NT2/D1 (cell line): ENCODE measurements around the gene A4GALT.

Experiments
- DNase-seq: peaks from one replicate; pipeline ENCODE4 v3.0.0-alpha.2; 2011; ENCODE audit warnings: low read depth, low spot score
- H3K27me3 ChIP-seq: 2 replicates; pipeline ENCODE4 v1.6.0; 2011; ENCODE audit warnings: mild to moderate bottlenecking; ENCODE audit not compliant: insufficient read length, insufficient read depth
- H3K36me3 ChIP-seq: 2 replicates; pipeline ENCODE4 v1.6.1; 2011; ENCODE audit warnings: mild to moderate bottlenecking, low read length, mixed read lengths; ENCODE audit not compliant: insufficient read depth, insufficient read length
- H3K4me1 ChIP-seq: 2 replicates; pipeline ENCODE4 v1.5.1; 2011; ENCODE audit not compliant: insufficient read depth, insufficient read length
- H3K4me3 ChIP-seq: 2 replicates; pipeline ENCODE4 v1.5.1; 2011; ENCODE audit warnings: low read depth; ENCODE audit not compliant: insufficient read length
- H3K9ac ChIP-seq: 2 replicates; pipeline ENCODE4 v1.6.0; 2011; ENCODE audit warnings: low read depth; ENCODE audit not compliant: insufficient read length
- H3K9me3 ChIP-seq: 2 replicates; pipeline ENCODE4 v1.5.1; 2011; ENCODE audit warnings: mild to moderate bottlenecking, low read length; ENCODE audit not compliant: insufficient read depth
- SUZ12 ChIP-seq: IDR thresholded peaks from 2 replicates; pipeline ENCODE4 v1.6.1; 2011; ENCODE audit not compliant: insufficient read length, insufficient read depth; ENCODE audit errors: extremely low read depth
- YY1 ChIP-seq: IDR thresholded peaks from 2 replicates; pipeline ENCODE4 v1.6.1; 2011; ENCODE audit not compliant: insufficient read length, insufficient read depth
- ZNF274 ChIP-seq: IDR thresholded peaks from 2 replicates; pipeline ENCODE4 v1.6.1; 2011; ENCODE audit warnings: mild to moderate bottlenecking, low read depth, low read length

The A4GALT gene

GRCh38 chr22:42693763-42694683, 26.6 kb downstream of the A4GALT start:
- TF ChIP-seq ZNF274 (no peak), YY1 (no peak), SUZ12 (no peak)
- Histone ChIP-seq H3K4me3 (no peak overlapping the region), H3K9ac (no peak overlapping the region), H3K4me1 (peaks cover 7% of the 10 kb centered on the region), H3K36me3 (peaks cover 10% of the 10 kb centered on the region), H3K9me3 (no peaks in the 10 kb centered on the region), H3K27me3 (no peaks in the 10 kb centered on the region)
- no peak for DNase-seq

- H3K4me1 ChIP-seq, result peaks cover 5% of the 10 kb centered on the region
- DNase-seq, result no peak
- H3K36me3 ChIP-seq, result peaks cover 10% of the 10 kb centered on the region
- H3K27me3 ChIP-seq, result no peaks in the 10 kb centered on the region
- H3K9me3 ChIP-seq, result no peaks in the 10 kb centered on the region
- TF ChIP-seq YY1, result no peak
- TF ChIP-seq ZNF274, result no peak
- no peak for TF ChIP-seq SUZ12
- no peak overlapping the region for H3K4me3 ChIP-seq
- H3K9ac ChIP-seq, result no peak overlapping the region
These were observed 27.5 kb downstream of the A4GALT start for GRCh38 chr22:42693055-42693762.

- Histone ChIP-seq H3K9ac (no peak overlapping the region), H3K4me1 (peaks cover 2% of the 10 kb centered on the region)
These were observed 28.2 kb downstream of the A4GALT start for GRCh38 chr22:42692239-42693054.

GRCh38 chr22:42691440-42691839, 29.2 kb downstream of the A4GALT start:
- peaks cover 6% of the 10 kb centered on the region for H3K4me1 ChIP-seq
- H3K36me3 ChIP-seq, result peaks cover 10% of the 10 kb centered on the region
- TF ChIP-seq SUZ12 (no peak), YY1 (no peak), ZNF274 (no peak)
- H3K4me3 ChIP-seq, result no peak overlapping the region
- H3K9ac ChIP-seq, result peak overlapping the region; percentile 3
- H3K9me3 ChIP-seq, result no peaks in the 10 kb centered on the region
- no peaks in the 10 kb centered on the region for H3K27me3 ChIP-seq
- DNase-seq, result no peak

More at GRCh38 chr22:42692239-42693054, 28.2 kb downstream of the A4GALT start:
- TF ChIP-seq YY1 (no peak), SUZ12 (no peak), ZNF274 (no peak)
- Histone ChIP-seq H3K36me3 (peaks cover 10% of the 10 kb centered on the region), H3K9me3 (no peaks in the 10 kb centered on the region), H3K4me3 (no peak overlapping the region), H3K27me3 (no peaks in the 10 kb centered on the region)
- no peak for DNase-seq

- Histone ChIP-seq H3K4me3 (no peak overlapping the region), H3K9ac (peak overlapping the region; percentile 50), H3K27me3 (no peaks in the 10 kb centered on the region), H3K36me3 (no peaks in the 10 kb centered on the region), H3K9me3 (no peaks in the 10 kb centered on the region), H3K4me1 (peaks cover 9% of the 10 kb centered on the region)
- no peak for TF ChIP-seq YY1
- no peak for TF ChIP-seq ZNF274
- TF ChIP-seq SUZ12, result no peak
- peak; percentile 33 for DNase-seq
These were observed 32.1 kb downstream of the A4GALT start for GRCh38 chr22:42688241-42689211.
